Kidney (tissue), 14 donors: ENCODE results near the gene L3MBTL3. TPM values are rescaled to one million over a fixed set of nuclear protein-coding genes. Genes with fewer than 3 reads are reported as not detected.

Experiments used
- DNase-seq, 5 donors: peaks; one replicate each; pipeline ENCODE4 v3.0.0-alpha.2; 2013 to 2020
- FAIRE-seq: peaks from 2 replicates; lab custom pipeline; 2012; peaks lifted over from hg19 to GRCh38; lab: Jason Lieb, UNC
- H3K27ac ChIP-seq, 2 donors: one replicate each; pipeline ENCODE4 v1.7.0; 2013; ENCODE audit warnings: low read depth in 2 of 2, low read length in 2 of 2, inconsistent platforms in 1 of 2
- H3K27me3 ChIP-seq: one replicate; pipeline ENCODE4 v1.7.1; 2013; ENCODE audit warnings: low read length, inconsistent platforms; ENCODE audit not compliant: control insufficient read depth, insufficient read depth
- H3K36me3 ChIP-seq, 3 donors: one replicate each; pipeline versions ENCODE4 v1.7.0 to v1.7.1; 2013; ENCODE audit warnings: low read length in 3 of 3, control low read depth in 1 of 3, inconsistent platforms in 1 of 3; ENCODE audit not compliant: insufficient read depth in 3 of 3, control insufficient read depth in 2 of 3
- H3K4me1 ChIP-seq, 3 donors: one replicate each; pipeline versions ENCODE4 v1.7.0 to v1.7.1; 2013; ENCODE audit warnings: low read length in 3 of 3, inconsistent platforms in 1 of 3, low read depth in 1 of 3; ENCODE audit not compliant: control insufficient read depth in 2 of 3, insufficient read depth in 2 of 3
- H3K4me3 ChIP-seq, 3 donors: one replicate each; pipeline versions ENCODE4 v1.7.0 to v1.8.1; 2013; ENCODE audit warnings: low read length in 3 of 3, control low read depth in 1 of 3, inconsistent platforms in 1 of 3
- H3K9ac ChIP-seq, 3 donors: one replicate each; pipeline versions ENCODE4 v1.7.0 to v1.7.1; 2013; ENCODE audit warnings: low read length in 3 of 3, control low read depth in 1 of 3, inconsistent platforms in 1 of 3
- H3K9me3 ChIP-seq, 3 donors: one replicate each; pipeline versions ENCODE4 v1.7.0 to v1.7.1; 2013; ENCODE audit warnings: low read length in 3 of 3, control low read depth in 1 of 3, inconsistent platforms in 1 of 3; ENCODE audit not compliant: control insufficient read depth in 2 of 3, insufficient read depth in 1 of 3
- CTCF ChIP-seq: IDR thresholded peaks from 3 replicates; pipeline ENCODE4 v1.5.1; 2012; ENCODE audit warnings: mild to moderate bottlenecking, moderate library complexity, borderline replicate concordance; ENCODE audit not compliant: insufficient read depth; ENCODE audit errors: extremely low read depth
- intact Hi-C: fragments of 100-400 bp; cut with DNase I; formaldehyde crosslinking; loops from one replicate; pipeline ENCODE4 v1.11.1; 2022
- polyA plus RNA-seq: library from polyadenylated mRNA; stranded (reverse); fragments of 350-450 nt; fragmentation: Illumina TruSeq; extraction: RNeasy Lipid Tissue Mini Kit (QIAGEN cat#74804); gene quantifications from one replicate; pipeline ENCODE4 v1.2.3, GENCODE V29; 2014; ENCODE audit warnings: low read depth, low replicate concordance; ENCODE audit not compliant: insufficient read depth
- total RNA-seq: library from RNA; stranded (reverse); fragmentation: NEBNext Ultra II Directional; extraction: Animal tissue kit (Norgen Biotek cat#: 25700); gene quantifications from one replicate; pipeline ENCODE4 v1.2.1, GENCODE V29; 2021
- donor health status: control.
- donor health status: control.
- donor health status: control.
- donor health status: control.
- donor health status: control.
- donor health status: DM: yes; HTN: yes; CAD: no.
- donor health status: Normal renal cell carcinoma (clear cell type).

The L3MBTL3 gene
- total and polyA plus RNA-seq, 2 donors from 2014 or later, result 4.3 to 13.0 TPM

- intact Hi-C loops, result no loop called here
- no peak for TF ChIP-seq CTCF
- no peak for FAIRE-seq
These were observed 165.2 kb downstream of the L3MBTL3 start for GRCh38 chr6:130183271-130184222.

GRCh38 chr6:130185658-130186057 lies 167.3 kb downstream of the L3MBTL3 start:
- Histone ChIP-seq H3K27me3 (no peaks in the 10 kb centered on the region), H3K36me3 (no peaks in the 10 kb centered on the region), H3K9me3 (no peaks in the 10 kb centered on the region), H3K4me3 (no peak overlapping the region), H3K9ac (no peak overlapping the region), H3K27ac (no peak overlapping the region), H3K4me1 (no peaks in the 10 kb centered on the region)
- DNase-seq (no peak), FAIRE-seq (no peak)
- no peak for TF ChIP-seq CTCF
- intact Hi-C loops, result no loop called here

More at GRCh38 chr6:130183271-130184222, 165.2 kb downstream of the L3MBTL3 start:
- Histone ChIP-seq H3K36me3 (no peaks in the 10 kb centered on the region), H3K4me3 (no peak overlapping the region), H3K27me3 (no peaks in the 10 kb centered on the region), H3K9ac (no peak overlapping the region), H3K27ac (no peak overlapping the region), H3K9me3 (no peaks in the 10 kb centered on the region), H3K4me1 (no peaks in the 10 kb centered on the region)
- DNase-seq, result no peak

- H3K4me3 ChIP-seq, result no peak overlapping the region
- no peaks in the 10 kb centered on the region for H3K27me3 ChIP-seq
- intact Hi-C loops, result no loop called here
- H3K9ac ChIP-seq, result no peak overlapping the region
- no peaks in the 10 kb centered on the region for H3K36me3 ChIP-seq
- H3K27ac ChIP-seq, result no peak overlapping the region
- H3K4me1 ChIP-seq, result no peaks in the 10 kb centered on the region
- no peak for TF ChIP-seq CTCF
- no peaks in the 10 kb centered on the region for H3K9me3 ChIP-seq
- DNase-seq, result no peak
- FAIRE-seq, result no peak
These were observed 169.2 kb downstream of the L3MBTL3 start for GRCh38 chr6:130187335-130188206.
